ENCODE data around the gene DNAJC15. TPM values are rescaled to one million over a fixed set of nuclear protein-coding genes. Genes with fewer than 3 reads are reported as not detected.

The DNAJC15 gene
- total and polyA plus RNA-seq, 2 experiments from 2014 or later, result 25.9 to 70.5 TPM

GRCh38 chr13:43077461-43077860 lies 54.1 kb downstream of the DNAJC15 start:
- in situ Hi-C loops (cut with MboI), result loop anchor here (25.0 kb wide), 1 partner anchor 710 kb away; the partner anchor contains the start of gene ENOX1
- Histone ChIP-seq H4K20me1 (ENCODE audit: insufficient read depth) (no peaks in the 10 kb centered on the region), H3K4me2 (ENCODE audit: unreplicated experiment) (no peak overlapping the region), H3K9me2 (ENCODE audit: insufficient read depth) (no peaks in the 10 kb centered on the region), H3K9ac (no peak overlapping the region), H3F3A (ENCODE audit: insufficient read depth) (no peaks in the 10 kb centered on the region), H3K27ac (no peak overlapping the region), H3K27me3 (replicated peaks; ENCODE audit: insufficient read depth) (no peaks in the 10 kb centered on the region), H3K9me3 (ENCODE audit: low read depth) (no peaks in the 10 kb centered on the region), H3K79me2 (ENCODE audit: insufficient read depth) (peaks cover 27% of the 10 kb centered on the region), H3K4me1 (ENCODE audit: insufficient read depth) (0 out of 2 replicates have a peak, but pooled peaks cover 3% of the 10 kb centered on the region), H2AFZ (no peak overlapping the region), H3K4me3 (no peak overlapping the region), H3K36me3 (ENCODE audit: low read depth) (0 out of 2 replicates have a peak, but pooled peaks cover 8% of the 10 kb centered on the region)
- no peak for TF ChIP-seq EZH2phosphoT487 (IDR thresholded peaks at IDR 0.05; ENCODE audit: insufficient read depth, low read depth)
- no peak for TF ChIP-seq EZH2 (IDR thresholded peaks at IDR 0.05; ENCODE audit: insufficient read depth, poor library complexity, severe bottlenecking)
- no peak for DNase-seq
- 96 to 100% methylated on average over 1 of the region's 1 CpG for WGBS, 2 experiments (ENCODE audit: low coverage in 1 of 2, low lambda C conversion rate in 2 of 2, missing lambda C conversion rate in 2 of 2)

- WGBS, 2 experiments (ENCODE audit: low coverage in 1 of 2, low lambda C conversion rate in 2 of 2, missing lambda C conversion rate in 2 of 2), result 23 to 24% methylated on average over 4 of the region's 4 CpGs
- in situ Hi-C loops (cut with MboI), result loop anchor here (25.0 kb wide), 1 partner anchor 709 kb away; the partner anchor contains the start of gene ENOX1
- no peak for DNase-seq
- Histone ChIP-seq H3K9ac (no peak overlapping the region), H3K4me3 (no peak overlapping the region), H3K36me3 (ENCODE audit: low read depth) (0 out of 2 replicates have a peak, but pooled peaks cover 8% of the 10 kb centered on the region), H2AFZ (no peak overlapping the region), H3K27ac (no peak overlapping the region), H3K79me2 (ENCODE audit: insufficient read depth) (peaks cover 24% of the 10 kb centered on the region), H3K4me2 (ENCODE audit: unreplicated experiment) (no peak overlapping the region), H3F3A (ENCODE audit: insufficient read depth) (no peaks in the 10 kb centered on the region), H3K4me1 (ENCODE audit: insufficient read depth) (0 out of 2 replicates have a peak, but pooled peaks cover 3% of the 10 kb centered on the region), H3K27me3 (replicated peaks; ENCODE audit: insufficient read depth) (no peaks in the 10 kb centered on the region), H3K9me3 (ENCODE audit: low read depth) (no peaks in the 10 kb centered on the region), H3K9me2 (ENCODE audit: insufficient read depth) (no peaks in the 10 kb centered on the region), H4K20me1 (ENCODE audit: insufficient read depth) (no peaks in the 10 kb centered on the region)
- no peak for TF ChIP-seq EZH2phosphoT487 (IDR thresholded peaks at IDR 0.05; ENCODE audit: insufficient read depth, low read depth)
- no peak for TF ChIP-seq EZH2 (IDR thresholded peaks at IDR 0.05; ENCODE audit: insufficient read depth, poor library complexity, severe bottlenecking)
These were observed 54.5 kb downstream of the DNAJC15 start for GRCh38 chr13:43077906-43078305.

DNA sequence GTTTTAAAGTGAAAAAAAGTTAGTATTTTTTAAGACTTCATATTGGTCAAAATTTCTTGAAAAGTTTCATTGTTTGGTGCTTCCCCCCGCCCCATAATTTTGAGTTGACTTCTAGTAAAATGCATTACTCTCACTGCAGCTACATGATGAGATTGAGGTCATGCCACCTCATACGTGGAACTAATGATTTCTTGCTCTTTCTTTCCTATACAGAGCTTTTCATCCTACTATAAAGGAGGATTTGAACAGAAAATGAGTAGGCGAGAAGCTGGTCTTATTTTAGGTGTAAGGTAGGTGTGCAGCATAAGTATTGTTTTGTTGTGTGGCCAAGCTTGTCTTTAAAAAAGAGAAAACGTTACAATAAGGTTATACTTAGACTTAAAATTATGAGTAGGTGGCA lies 55.0 kb downstream of the DNAJC15 start:
- Histone ChIP-seq H3K9me3 (ENCODE audit: low read depth) (no peaks in the 10 kb centered on the region), H2AFZ (no peak overlapping the region), H3K9ac (no peak overlapping the region), H3K36me3 (ENCODE audit: low read depth) (0 out of 2 replicates have a peak, but pooled peaks cover 8% of the 10 kb centered on the region), H3K27me3 (replicated peaks; ENCODE audit: insufficient read depth) (no peaks in the 10 kb centered on the region), H3K4me1 (ENCODE audit: insufficient read depth) (0 out of 2 replicates have a peak, but pooled peaks cover 3% of the 10 kb centered on the region), H3K9me2 (ENCODE audit: insufficient read depth) (no peaks in the 10 kb centered on the region), H3K4me2 (ENCODE audit: unreplicated experiment) (no peak overlapping the region), H3F3A (ENCODE audit: insufficient read depth) (no peaks in the 10 kb centered on the region), H4K20me1 (ENCODE audit: insufficient read depth) (no peaks in the 10 kb centered on the region), H3K79me2 (ENCODE audit: insufficient read depth) (peaks cover 19% of the 10 kb centered on the region), H3K4me3 (no peak overlapping the region), H3K27ac (no peak overlapping the region)
- DNase-seq, result no peak
- TF ChIP-seq EZH2phosphoT487 (IDR thresholded peaks at IDR 0.05; ENCODE audit: insufficient read depth, low read depth) (no peak), EZH2 (IDR thresholded peaks at IDR 0.05; ENCODE audit: insufficient read depth, poor library complexity, severe bottlenecking) (no peak)
- in situ Hi-C loops (cut with MboI), result loop anchor here (25.0 kb wide), 1 partner anchor 709 kb away; the partner anchor contains the start of gene ENOX1
- 65 to 69% methylated on average over 4 of the region's 4 CpGs for WGBS, 2 experiments (ENCODE audit: low coverage in 1 of 2, low lambda C conversion rate in 2 of 2, missing lambda C conversion rate in 2 of 2)

- 0 out of 2 replicates have a peak, but pooled peaks cover 3% of the 10 kb centered on the region for H3K4me1 ChIP-seq (ENCODE audit: insufficient read depth)
- H3K79me2 ChIP-seq (ENCODE audit: insufficient read depth), result peaks cover 10% of the 10 kb centered on the region
- no peak overlapping the region for H3K27ac ChIP-seq
- no peaks in the 10 kb centered on the region for H3K9me3 ChIP-seq (ENCODE audit: low read depth)
- TF ChIP-seq EZH2 (IDR thresholded peaks at IDR 0.05; ENCODE audit: insufficient read depth, poor library complexity, severe bottlenecking) (no peak), EZH2phosphoT487 (IDR thresholded peaks at IDR 0.05; ENCODE audit: insufficient read depth, low read depth) (no peak)
- DNase-seq, result no peak
- H2AFZ ChIP-seq, result no peak overlapping the region
- no peak overlapping the region for H3K4me3 ChIP-seq
- no peaks in the 10 kb centered on the region for H3F3A ChIP-seq (ENCODE audit: insufficient read depth)
- no peak overlapping the region for H3K4me2 ChIP-seq (ENCODE audit: unreplicated experiment)
- no peaks in the 10 kb centered on the region for H3K27me3 ChIP-seq (replicated peaks; ENCODE audit: insufficient read depth)
- 0 out of 2 replicates have a peak, but pooled peaks cover 8% of the 10 kb centered on the region for H3K36me3 ChIP-seq (ENCODE audit: low read depth)
- in situ Hi-C loops (cut with MboI), result loop anchor here (25.0 kb wide), 1 partner anchor 708 kb away; the partner anchor contains the start of gene ENOX1
- H4K20me1 ChIP-seq (ENCODE audit: insufficient read depth), result no peaks in the 10 kb centered on the region
- no peaks in the 10 kb centered on the region for H3K9me2 ChIP-seq (ENCODE audit: insufficient read depth)
- 61 to 70% methylated on average over 2 of the region's 2 CpGs for whole genome bisulfite sequencing, 2 experiments (ENCODE audit: low coverage in 1 of 2, low lambda C conversion rate in 2 of 2, missing lambda C conversion rate in 2 of 2)
- no peak overlapping the region for H3K9ac ChIP-seq
These were observed 56.1 kb downstream of the DNAJC15 start for GRCh38 chr13:43079392-43079931.

Measured in GM23248 (cell line).